Measurements from ENCODE around the gene AGPAT4.

Gene AGPAT4

GRCh38 chr6:161211380-161212035, 62.4 kb downstream of the AGPAT4 start:
- no peak overlapping the region for H3K4me3 ChIP-seq (ENCODE audit: low read depth, low read length)
- TF ChIP-seq CTCF (IDR thresholded peaks at IDR 0.05; ENCODE audit: borderline replicate concordance, insufficient read depth, low read depth, low read length): no peak

GRCh38 chr6:161210857-161211256, 63.0 kb downstream of the AGPAT4 start:
- H3K4me3 ChIP-seq (ENCODE audit: low read depth, low read length): no peak overlapping the region
- no peak for TF ChIP-seq CTCF (IDR thresholded peaks at IDR 0.05; ENCODE audit: borderline replicate concordance, insufficient read depth, low read depth, low read length)

GRCh38 chr6:161207200-161207599, 66.7 kb downstream of the AGPAT4 start:
- H3K4me3 ChIP-seq (ENCODE audit: low read depth, low read length): no peak overlapping the region
- no peak for TF ChIP-seq CTCF (IDR thresholded peaks at IDR 0.05; ENCODE audit: borderline replicate concordance, insufficient read depth, low read depth, low read length)

GRCh38 chr6:161204866-161205557, 68.8 kb downstream of the AGPAT4 start:
- no peak overlapping the region for H3K4me3 ChIP-seq (ENCODE audit: low read depth, low read length)
- TF ChIP-seq CTCF (IDR thresholded peaks at IDR 0.05; ENCODE audit: borderline replicate concordance, insufficient read depth, low read depth, low read length): no peak

- no peak for TF ChIP-seq CTCF (IDR thresholded peaks at IDR 0.05; ENCODE audit: borderline replicate concordance, insufficient read depth, low read depth, low read length)
- no peak overlapping the region for H3K4me3 ChIP-seq (ENCODE audit: low read depth, low read length)
Observed at GRCh38 chr6:161200610-161201370, 73.1 kb downstream of the AGPAT4 start.

- TF ChIP-seq CTCF (IDR thresholded peaks at IDR 0.05; ENCODE audit: borderline replicate concordance, insufficient read depth, low read depth, low read length): no peak
- no peak overlapping the region for H3K4me3 ChIP-seq (ENCODE audit: low read depth, low read length)
Observed at GRCh38 chr6:161199850-161200249, 74.0 kb downstream of the AGPAT4 start.

All from GM12875 (cell line).